Mucosa of stomach (tissue), 1 donor: Measurements from ENCODE around the gene RNGTT.
"Not testable (repeated sequence)": the region's sequence is repeated elsewhere in the genome, so short reads cannot be mapped to it uniquely, and the experiment has no call there.

Source experiments
- H3K27me3 ChIP-seq: one replicate; pipeline ENCODE4 v1.7.0; 2013; ENCODE audit warnings: mild to moderate bottlenecking, low read length; ENCODE audit not compliant: control insufficient read depth, insufficient read depth
- H3K36me3 ChIP-seq: one replicate; pipeline ENCODE4 v1.7.0; 2013; ENCODE audit warnings: low read length; ENCODE audit not compliant: control insufficient read depth, insufficient read depth
- H3K4me1 ChIP-seq: one replicate; pipeline ENCODE4 v1.7.0; 2013; ENCODE audit warnings: mild to moderate bottlenecking, low read length; ENCODE audit not compliant: control insufficient read depth, insufficient read depth
- H3K4me3 ChIP-seq: one replicate; pipeline ENCODE4 v1.7.0; 2013; ENCODE audit warnings: low read length
- H3K9ac ChIP-seq: one replicate; pipeline ENCODE4 v1.7.0; 2013; ENCODE audit warnings: mild to moderate bottlenecking, low read length, moderate library complexity
- H3K9me3 ChIP-seq: one replicate; pipeline ENCODE4 v1.7.0; 2013; ENCODE audit warnings: mild to moderate bottlenecking, low read length, moderate library complexity; ENCODE audit not compliant: control insufficient read depth
- donor health status: Pancreatic carcinoma.

RNGTT gene

GRCh38 chr6:88987922-88988321 is 24.5 kb upstream of the RNGTT start:
- Histone ChIP-seq H3K4me1 (peaks cover 15% of the 10 kb centered on the region), H3K27me3 (no peaks in the 10 kb centered on the region), H3K36me3 (no peaks in the 10 kb centered on the region), H3K9me3 (no peaks in the 10 kb centered on the region), H3K9ac (no peak overlapping the region), H3K4me3 (no peak overlapping the region)

DNA sequence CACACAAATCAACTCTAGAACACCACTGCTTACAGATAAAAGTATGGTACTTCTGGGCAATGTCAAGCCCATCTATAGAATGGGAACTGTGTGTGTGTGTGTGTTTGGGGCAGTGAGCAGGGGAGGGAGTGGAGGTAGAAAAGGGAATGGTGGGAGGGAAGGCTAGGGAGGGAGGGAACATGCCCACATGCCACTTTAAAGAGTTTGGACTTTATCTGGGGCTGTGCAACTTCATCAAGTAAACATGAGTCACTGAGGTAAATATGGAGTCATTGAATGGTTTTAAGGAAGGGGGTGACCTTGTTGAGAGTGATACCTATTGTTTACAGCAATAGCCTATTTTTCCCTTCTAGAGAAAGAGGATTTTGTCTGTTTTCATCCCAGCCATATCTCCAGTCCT is 22.5 kb upstream of the RNGTT start:
- Histone ChIP-seq H3K36me3 (no peaks in the 10 kb centered on the region), H3K9ac (no peak overlapping the region), H3K4me1 (peaks cover 15% of the 10 kb centered on the region), H3K4me3 (no peak overlapping the region), H3K27me3 (no peaks in the 10 kb centered on the region), H3K9me3 (no peaks in the 10 kb centered on the region)

GRCh38 chr6:88984606-88985005 is 21.2 kb upstream of the RNGTT start:
- Histone ChIP-seq H3K4me3 (no peak overlapping the region), H3K4me1 (peaks cover 15% of the 10 kb centered on the region), H3K36me3 (no peaks in the 10 kb centered on the region), H3K27me3 (no peaks in the 10 kb centered on the region), H3K9me3 (no peaks in the 10 kb centered on the region), H3K9ac (no peak overlapping the region)

GRCh38 chr6:88984152-88984551 is 20.7 kb upstream of the RNGTT start:
- Histone ChIP-seq H3K9me3 (no peaks in the 10 kb centered on the region), H3K4me1 (peaks cover 15% of the 10 kb centered on the region), H3K4me3 (no peak overlapping the region), H3K36me3 (no peaks in the 10 kb centered on the region), H3K9ac (no peak overlapping the region), H3K27me3 (no peaks in the 10 kb centered on the region)

GRCh38 chr6:88983532-88983931 is 20.1 kb upstream of the RNGTT start:
- H3K9ac ChIP-seq = no peak overlapping the region
- H3K4me3 ChIP-seq = no peak overlapping the region
- H3K36me3 ChIP-seq = no peaks in the 10 kb centered on the region
- H3K27me3 ChIP-seq = no peaks in the 10 kb centered on the region
- H3K9me3 ChIP-seq = no peaks in the 10 kb centered on the region
- peaks cover 15% of the 10 kb centered on the region for H3K4me1 ChIP-seq

GRCh38 chr6:88983129-88983528 is 19.7 kb upstream of the RNGTT start:
- H3K36me3 ChIP-seq, H3K9me3 ChIP-seq, H3K9ac ChIP-seq, H3K27me3 ChIP-seq, H3K4me3 ChIP-seq: not testable (repeated sequence)
- peaks cover 15% of the 10 kb centered on the region for H3K4me1 ChIP-seq

DNA sequence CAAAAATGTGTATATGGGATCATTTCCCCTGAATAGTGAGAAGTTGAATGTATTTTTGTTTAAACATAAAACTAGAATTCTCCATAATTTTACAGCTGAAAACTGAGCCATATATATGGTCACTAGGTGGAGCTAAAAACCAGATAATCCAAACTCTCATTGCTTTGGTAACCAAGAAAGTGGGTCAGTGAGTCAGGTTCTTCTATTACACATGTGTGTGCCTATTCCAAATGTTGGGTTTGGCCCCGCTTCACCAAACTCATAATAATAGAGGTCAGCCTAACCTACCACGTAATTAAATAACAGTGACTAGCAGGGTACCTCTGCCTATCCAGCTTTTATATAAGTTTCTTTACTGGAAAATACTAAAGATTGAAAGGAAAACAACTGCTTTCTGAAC is 19.3 kb upstream of the RNGTT start:
- Histone ChIP-seq H3K9me3 (no peaks in the 10 kb centered on the region), H3K4me1 (peaks cover 15% of the 10 kb centered on the region), H3K9ac (no peak overlapping the region), H3K27me3 (no peaks in the 10 kb centered on the region), H3K36me3 (no peaks in the 10 kb centered on the region), H3K4me3 (no peak overlapping the region)

GRCh38 chr6:88975369-88975768 is 12.0 kb upstream of the RNGTT start:
- Histone ChIP-seq H3K4me3 (no peak overlapping the region), H3K36me3 (no peaks in the 10 kb centered on the region), H3K27me3 (no peaks in the 10 kb centered on the region), H3K4me1 (peaks cover 12% of the 10 kb centered on the region), H3K9me3 (no peaks in the 10 kb centered on the region), H3K9ac (no peak overlapping the region)

DNA sequence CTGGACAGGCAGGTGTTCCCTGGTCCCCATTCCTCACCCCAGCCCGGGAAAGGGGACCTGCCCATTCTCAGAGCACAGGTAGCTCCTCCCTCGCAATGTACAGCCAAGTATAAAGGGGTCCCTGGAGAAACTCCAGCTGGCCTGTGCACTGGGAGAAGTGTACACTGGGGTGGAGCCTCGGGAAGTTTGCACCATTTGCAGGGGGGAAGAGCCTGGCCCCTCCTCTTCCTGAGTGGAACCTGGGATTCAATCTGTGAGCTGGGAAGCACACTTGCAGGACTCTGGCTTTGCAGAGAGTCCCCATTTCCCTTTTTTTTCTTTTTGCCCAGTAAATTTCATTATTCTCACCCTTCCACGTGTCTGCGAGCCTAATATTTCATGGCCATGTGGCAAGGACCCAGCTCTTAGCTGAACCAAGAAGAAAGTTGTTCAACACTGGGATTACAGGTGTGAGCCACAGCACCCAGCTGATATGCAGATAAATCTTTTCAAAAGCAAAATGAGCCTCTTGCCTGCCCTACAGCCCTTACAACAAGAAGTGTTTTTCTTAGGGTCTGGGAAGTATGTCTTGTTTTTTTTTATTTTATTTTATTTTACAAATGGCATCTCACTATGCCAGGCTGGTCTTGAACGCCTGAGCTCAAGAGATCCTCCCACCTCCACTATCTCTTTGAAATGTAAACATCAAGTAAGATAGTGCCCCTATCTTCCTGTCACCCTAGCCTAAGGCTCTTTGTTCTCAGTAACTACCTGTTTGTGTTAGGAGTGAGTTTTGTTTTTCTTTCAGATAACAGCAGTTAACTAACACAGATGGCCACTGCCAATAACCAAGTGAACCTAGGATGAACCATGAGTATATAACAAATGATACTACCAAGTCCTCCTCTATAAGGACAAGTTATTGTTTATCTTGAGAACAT is 9.3 kb upstream of the RNGTT start:
- no peak overlapping the region for H3K9ac ChIP-seq
- H3K36me3 ChIP-seq = no peaks in the 10 kb centered on the region
- no peaks in the 10 kb centered on the region for H3K9me3 ChIP-seq
- peaks cover 12% of the 10 kb centered on the region for H3K4me1 ChIP-seq
- no peak overlapping the region for H3K4me3 ChIP-seq
- H3K27me3 ChIP-seq = no peaks in the 10 kb centered on the region

DNA sequence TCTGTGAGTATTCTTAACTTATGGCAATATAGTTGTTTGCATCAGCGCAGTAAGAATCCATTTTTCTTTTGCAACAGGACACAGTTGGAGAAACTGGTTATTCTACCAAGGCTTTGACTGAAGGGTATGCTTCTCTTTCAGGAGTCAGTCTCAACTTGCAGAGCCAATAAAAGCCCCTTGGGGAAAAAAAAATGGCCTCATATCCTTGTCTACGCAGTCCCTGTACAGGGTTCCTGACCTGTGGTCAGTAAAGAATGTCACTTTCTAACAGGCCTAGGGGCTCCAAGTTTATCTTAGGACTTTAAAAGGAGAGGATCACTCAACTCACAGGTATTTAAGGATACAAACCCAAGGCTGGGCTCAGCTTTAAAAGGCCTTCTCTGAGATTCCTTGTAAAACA is 6.9 kb upstream of the RNGTT start:
- Histone ChIP-seq H3K36me3 (no peaks in the 10 kb centered on the region), H3K9me3 (no peaks in the 10 kb centered on the region), H3K4me1 (peaks cover 12% of the 10 kb centered on the region), H3K27me3 (no peaks in the 10 kb centered on the region), H3K4me3 (no peak overlapping the region), H3K9ac (no peak overlapping the region)

DNA sequence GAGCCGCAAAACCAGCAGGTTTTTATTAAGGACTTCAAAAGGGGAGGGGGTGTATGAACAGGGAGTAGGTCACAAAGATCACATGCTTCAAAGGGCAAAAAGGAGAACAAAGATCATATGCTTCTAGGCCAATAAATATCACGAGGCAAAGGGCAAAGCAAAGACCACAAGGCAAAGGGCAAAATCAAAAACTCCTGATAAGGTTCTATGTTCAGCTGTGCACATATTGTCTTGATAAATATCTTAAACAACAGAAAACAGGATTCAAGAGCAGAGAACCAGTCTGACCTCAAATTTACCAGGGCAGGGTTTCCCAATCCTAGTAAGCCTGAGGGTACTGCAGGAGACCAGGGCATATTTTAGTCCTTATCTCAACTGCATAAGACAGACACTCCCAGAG is 5.8 kb upstream of the RNGTT start:
- H3K9me3 ChIP-seq, H3K4me3 ChIP-seq, H3K27me3 ChIP-seq, H3K36me3 ChIP-seq, H3K9ac ChIP-seq: not testable (repeated sequence)
- H3K4me1 ChIP-seq = peaks cover 12% of the 10 kb centered on the region

- H3K4me3 ChIP-seq = no peak overlapping the region
- peaks cover 9% of the 10 kb centered on the region for H3K4me1 ChIP-seq
- H3K9ac ChIP-seq = no peak overlapping the region
- no peaks in the 10 kb centered on the region for H3K36me3 ChIP-seq
- H3K9me3 ChIP-seq = no peaks in the 10 kb centered on the region
- no peaks in the 10 kb centered on the region for H3K27me3 ChIP-seq
Observed at GRCh38 chr6:88967891-88968290, 4.5 kb upstream of the RNGTT start.
